IMR-90 (cell line): ENCODE data around the gene ECE2. TPM values are rescaled to one million over a fixed set of nuclear protein-coding genes. Genes with fewer than 3 reads are reported as not detected.
A peak's percentile ranks its signal among the peaks of the same experiment; 100 is the strongest.

Experiments
- ATAC-seq: fragments of 200-7000 bp; cut with Tn5 transposase; 2 replicates; pipeline ENCODE4 v1.9.1; 2020; ENCODE audit warnings: low read depth, mild to moderate bottlenecking, moderate library complexity
- BruUV-seq: library from RNA; stranded (reverse); fragments of 400-500 nt; replicated peaks from 2 replicates; lab custom pipeline; 2021; lab: Mats Ljungman, UMichigan
- CTCF ChIA-PET: fragments of 300-600 bp; formaldehyde crosslinking; extraction: SDS; loops from one replicate; lab custom pipeline; 2021; ENCODE audit warnings: antibody characterized with exemption; lab: Yijun Ruan, JAX
- POLR2A ChIA-PET: fragments of 300-600 bp; sonication (Branson Sonifier 250); formaldehyde crosslinking; loops from one replicate; lab custom pipeline; 2022; ENCODE audit warnings: antibody characterized with exemption; ENCODE audit not compliant: unreplicated experiment; lab: Charles Lee
- DNase-seq: peaks from one replicate; pipeline ENCODE4 v3.0.0; 2013
- H2AFZ ChIP-seq: replicated peaks from 2 replicates; pipeline ENCODE3; 2013; ENCODE audit warnings: low read length, mild to moderate bottlenecking; ENCODE audit not compliant: poor library complexity
- H2AK5ac ChIP-seq: 2 replicates; pipeline ENCODE4 v1.6.1; 2013; ENCODE audit warnings: low read depth, low read length, inconsistent platforms
- H2AK9ac ChIP-seq: replicated peaks from 2 replicates; pipeline ENCODE3; 2013; ENCODE audit warnings: mild to moderate bottlenecking, low read depth, low read length, moderate library complexity; ENCODE audit not compliant: poor library complexity
- H2BK120ac ChIP-seq: 2 replicates; pipeline ENCODE4 v1.6.1; 2013; ENCODE audit warnings: low read depth, low read length, inconsistent platforms
- H2BK15ac ChIP-seq: 3 replicates; pipeline ENCODE4 v1.6.1; 2013; ENCODE audit warnings: low read depth, low read length, inconsistent platforms
- H2BK20ac ChIP-seq: 2 replicates; pipeline ENCODE4 v1.6.1; 2013; ENCODE audit warnings: low read depth, mild to moderate bottlenecking, inconsistent platforms, low read length, moderate library complexity
- H2BK5ac ChIP-seq: 2 replicates; pipeline ENCODE4 v1.6.1; 2013; ENCODE audit warnings: mild to moderate bottlenecking, low read depth, low read length, inconsistent platforms; ENCODE audit not compliant: poor library complexity, severe bottlenecking
- H3K14ac ChIP-seq: replicated peaks from 2 replicates; pipeline ENCODE4 v1.6.1; 2013; ENCODE audit warnings: low read depth, low read length, inconsistent platforms
- H3K18ac ChIP-seq: 2 replicates; pipeline ENCODE4 v1.6.1; 2013; ENCODE audit warnings: low read depth, low read length, control low read depth
- H3K23ac ChIP-seq: 2 replicates; pipeline ENCODE4 v1.6.1; 2013; ENCODE audit warnings: low read depth, low read length, inconsistent platforms
- H3K27ac ChIP-seq: 2 replicates; pipeline ENCODE4 v1.5.1; 2013; ENCODE audit warnings: mild to moderate bottlenecking, control low read depth, low read length; ENCODE audit not compliant: insufficient read depth
- H3K27me3 ChIP-seq: 2 replicates; pipeline ENCODE4 v1.6.1; 2013; ENCODE audit warnings: low read length; ENCODE audit not compliant: control insufficient read depth, insufficient read depth
- H3K36me3 ChIP-seq: 2 replicates; pipeline ENCODE4 v1.6.1; 2013; ENCODE audit warnings: low read length, mixed read lengths; ENCODE audit not compliant: control insufficient read depth, insufficient read depth
- H3K4ac ChIP-seq: 2 replicates; pipeline ENCODE4 v1.6.1; 2013; ENCODE audit warnings: low read depth, low read length, inconsistent platforms
- H3K4me1 ChIP-seq: 2 replicates; pipeline ENCODE4 v1.6.1; 2013; ENCODE audit warnings: low read length, mixed read lengths; ENCODE audit not compliant: control insufficient read depth, insufficient read depth
- H3K4me2 ChIP-seq: 2 replicates; pipeline ENCODE4 v1.6.1; 2013; ENCODE audit warnings: low read depth, mild to moderate bottlenecking, control low read depth, low read length, moderate library complexity
- H3K4me3 ChIP-seq: 2 replicates; pipeline ENCODE4 v1.5.1; 2013; ENCODE audit warnings: low read depth, mild to moderate bottlenecking, control low read depth, low read length, moderate library complexity; ENCODE audit not compliant: insufficient read depth
- H3K56ac ChIP-seq: 2 replicates; pipeline ENCODE4 v1.6.1; 2013; ENCODE audit warnings: low read length, inconsistent platforms; ENCODE audit not compliant: insufficient read depth; ENCODE audit errors: extremely low read depth
- H3K79me1 ChIP-seq, 2 experiments: 2 replicates each; pipeline ENCODE4 v1.6.1; 2013; ENCODE audit warnings: low read length in 2 of 2, inconsistent platforms in 1 of 2, low read depth in 1 of 2
- H3K9ac ChIP-seq: 2 replicates; pipeline ENCODE4 v1.6.1; 2013; ENCODE audit warnings: low read depth, low read length, control low read depth
- H3K9me1 ChIP-seq: 2 replicates; pipeline ENCODE4 v1.6.1; 2013; ENCODE audit warnings: low read length, inconsistent platforms; ENCODE audit not compliant: insufficient read depth
- H3K9me3 ChIP-seq: 2 replicates; pipeline ENCODE4 v1.6.1; 2013; ENCODE audit warnings: low read length; ENCODE audit not compliant: control insufficient read depth, insufficient read depth
- H4K20me1 ChIP-seq: 2 replicates; pipeline ENCODE4 v1.6.1; 2013; ENCODE audit warnings: low read length, inconsistent platforms; ENCODE audit not compliant: insufficient read depth
- H4K5ac ChIP-seq: 2 replicates; pipeline ENCODE4 v1.6.1; 2013; ENCODE audit warnings: mild to moderate bottlenecking, low read depth, low read length, control low read depth
- H4K8ac ChIP-seq, 2 experiments: 2 replicates each; pipeline ENCODE4 v1.6.1; 2013; ENCODE audit warnings: low read depth in 2 of 2, low read length in 2 of 2, control low read depth in 1 of 2, inconsistent platforms in 1 of 2
- H4K91ac ChIP-seq: 2 replicates; pipeline ENCODE4 v1.6.1; 2013; ENCODE audit warnings: low read depth, low read length, inconsistent platforms; ENCODE audit not compliant: insufficient read depth
- CEBPB ChIP-seq: IDR thresholded peaks from 2 replicates; pipeline ENCODE4 v1.6.1; 2012; ENCODE audit warnings: low read depth, low read length, improper control_type of control experiment
- MXI1 ChIP-seq: IDR thresholded peaks from 2 replicates; pipeline ENCODE4 v1.6.1; 2012; ENCODE audit warnings: low read depth, mild to moderate bottlenecking, low read length, moderate library complexity, borderline replicate concordance
- WGBS, 2 experiments: methylation state at CpG; one replicate each; pipeline versions ENCODE4 v1.1.5 to v1.1.7; 2013; ENCODE audit warnings: missing lambda C conversion rate in 2 of 2; ENCODE audit not compliant: insufficient read length in 1 of 2; ENCODE audit errors: extremely low coverage in 2 of 2; 5-methylcytosine and 5-hydroxymethylcytosine counted together
- dilution Hi-C: fragments of 300-500 bp; cut with HindIII; formaldehyde crosslinking; loops from one replicate; pipeline ENCODE4 v1.14.3; 2018; ENCODE audit warnings: low sequenced_read_pairs; ENCODE audit not compliant: unreplicated experiment
- in situ Hi-C: fragments of 300-500 bp; cut with MboI; formaldehyde crosslinking; loops from 3 replicates; pipeline ENCODE4 v1.14.3; 2019; ENCODE audit warnings: low sequenced_read_pairs, inconsistent platforms, mixed read lengths
- intact Hi-C: fragments of 100-400 bp; cut with micrococcal nuclease; formaldehyde crosslinking; loops from 2 replicates; pipeline ENCODE4 v1.10.0; 2022
- polyA plus RNA-seq, 3 experiments: library from polyadenylated mRNA; depleted of rRNA; stranded (reverse); fragments of >200 nt; gene quantifications; 2 replicates each; pipeline ENCODE4 v1.2.3, GENCODE V29; 2012; ENCODE audit warnings: low replicate concordance in 1 of 3
- total RNA-seq: library from RNA; depleted of rRNA; stranded (reverse); fragments of >200 nt; gene quantifications from 2 replicates; pipeline ENCODE4 v1.2.3, GENCODE V29; 2012
- TF ChIP-seq, protein P1 (sequence below): fragments of 150-350 bp; IDR thresholded peaks from 2 replicates; pipeline ENCODE4 v1.6.1; 2017; ENCODE audit warnings: mild to moderate bottlenecking, antibody characterized with exemption, low read length, low read depth

ECE2 gene
- total and polyA plus RNA-seq, 2 of the 4 experiments (the other 2 are of a cell fraction): not detected

DNA sequence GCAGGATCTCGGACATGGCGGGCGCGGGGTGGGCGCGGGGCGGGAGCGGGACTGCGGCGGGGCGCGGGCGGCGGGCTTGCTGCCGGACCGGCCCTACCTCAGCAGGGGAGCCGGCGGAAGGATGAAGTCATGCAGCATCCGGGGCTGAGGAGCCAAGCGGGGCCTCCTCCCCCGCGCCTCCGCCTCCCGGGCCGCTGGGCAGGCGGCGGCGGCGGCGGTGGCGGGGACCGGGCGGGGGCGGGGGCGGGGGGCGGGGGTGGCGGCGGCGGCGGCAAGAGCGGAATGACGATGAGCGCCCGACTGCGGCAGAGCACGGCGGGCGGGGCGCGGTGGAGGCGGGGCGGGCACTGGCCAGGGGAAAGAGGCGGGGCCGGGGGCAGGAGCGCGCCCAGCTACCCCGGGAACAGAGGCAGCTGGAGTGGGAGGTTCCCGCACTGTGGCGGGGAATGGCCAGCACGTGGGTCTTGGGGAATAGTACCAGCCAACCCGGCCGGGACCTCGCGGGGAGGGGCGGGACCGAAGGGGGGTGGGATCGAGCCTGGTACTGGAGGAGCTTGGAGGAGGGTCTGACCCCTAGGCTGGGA, 14.5 kb upstream of the ECE2 start, which contains the start of gene CAMK2N2:
Gene CAMK2N2, minus strand, starts transcription at position 284 of the 584 bp plus-strand sequence. Its CDS starts 268 bp downstream, at position 16.
- H2BK15ac ChIP-seq: no peak within 1 kb of the TSS
- H3K4ac ChIP-seq: no peak within 1 kb of the TSS
- in situ Hi-C loops (loop anchor here (25.0 kb wide), 1 partner anchor 799 kb away; no protein-coding TSS in a partner anchor), dilution Hi-C loops (no loop called here), intact Hi-C loops (no loop called here)
- no peak within 1 kb of the TSS for H2BK20ac ChIP-seq
- H3K79me1 ChIP-seq: no peaks in the 10 kb centered on the region
- H4K5ac ChIP-seq: no peak within 1 kb of the TSS
- no peak within 1 kb of the TSS for H4K8ac ChIP-seq
- H3K23ac ChIP-seq: peak within 1 kb of the TSS; percentile 82; the same call in 1 of the 2 replicates
- TF ChIP-seq CEBPB: no peak
- TF ChIP-seq, protein P1, sequence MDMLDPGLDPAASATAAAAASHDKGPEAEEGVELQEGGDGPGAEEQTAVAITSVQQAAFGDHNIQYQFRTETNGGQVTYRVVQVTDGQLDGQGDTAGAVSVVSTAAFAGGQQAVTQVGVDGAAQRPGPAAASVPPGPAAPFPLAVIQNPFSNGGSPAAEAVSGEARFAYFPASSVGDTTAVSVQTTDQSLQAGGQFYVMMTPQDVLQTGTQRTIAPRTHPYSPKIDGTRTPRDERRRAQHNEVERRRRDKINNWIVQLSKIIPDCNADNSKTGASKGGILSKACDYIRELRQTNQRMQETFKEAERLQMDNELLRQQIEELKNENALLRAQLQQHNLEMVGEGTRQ: peak; percentile 28; the same call in 1 of the 2 replicates
- TF ChIP-seq MXI1: 0 out of 2 replicates have a peak, but pooled peaks have one; percentile 22
- no peak within 1 kb of the TSS for H2AK5ac ChIP-seq
- POLR2A ChIA-PET: no interaction called here
- peak within 1 kb of the TSS; percentile 80 for H3K4me2 ChIP-seq
- peak; percentile 84 for ATAC-seq
- H4K91ac ChIP-seq: no peak within 1 kb of the TSS
- H3K36me3 ChIP-seq: 0 out of 2 replicates have a peak, but pooled peaks cover 2% of the 10 kb centered on the region
- BruUV-seq: no TSS peak
- no peak within 1 kb of the TSS for H2BK5ac ChIP-seq
- no peak within 1 kb of the TSS for H2AK9ac ChIP-seq
- peak within 1 kb of the TSS; percentile 88 for H2AFZ ChIP-seq
- H3K14ac ChIP-seq: no peak within 1 kb of the TSS
- H3K18ac ChIP-seq: no peak within 1 kb of the TSS
- no peak within 1 kb of the TSS for H3K9ac ChIP-seq
- H3K9me1 ChIP-seq: no peaks in the 10 kb centered on the region
- H3K4me1 ChIP-seq: peaks cover 2% of the 10 kb centered on the region; the same call in 1 of the 2 replicates
- peak within 1 kb of the TSS; percentile 55 for H3K4me3 ChIP-seq
- H4K20me1 ChIP-seq: peaks cover 8% of the 10 kb centered on the region
- H2BK120ac ChIP-seq: no peak within 1 kb of the TSS
- WGBS, 2 experiments: 1% methylated on average over 30 of the region's 67 CpGs; no CpG with 5 or more reads in 1 of the 2 experiments
- no peak within 1 kb of the TSS; the same call in 1 of the 2 replicates for H3K27ac ChIP-seq
- no peaks in the 10 kb centered on the region for H3K9me3 ChIP-seq
- peak; percentile 47 for DNase-seq
- H3K56ac ChIP-seq: no peak within 1 kb of the TSS
- H3K27me3 ChIP-seq: peaks cover 37% of the 10 kb centered on the region
- CTCF ChIA-PET: interaction anchor here (1.1 kb wide), 1 partner anchor 366 kb away, joined by 3 read pairs; no protein-coding TSS in a partner anchor
